ENCODE measurements around the gene SLC35B2.
"Not testable (repeated sequence)": the region's sequence is repeated elsewhere in the genome, so short reads cannot be mapped to it uniquely, and the experiment has no call there.

- TF ChIP-seq EGR1 (IDR thresholded peaks at IDR 0.05; ENCODE audit: low read depth in 2 of 2); ZBTB33 (IDR thresholded peaks at IDR 0.05); CTCF (IDR thresholded peaks at IDR 0.05; ENCODE audit: low read depth, low read length, missing input control); YY1 (IDR thresholded peaks at IDR 0.05); JUND (IDR thresholded peaks at IDR 0.05); MAX (IDR thresholded peaks at IDR 0.05); ATF3 (IDR thresholded peaks at IDR 0.05); FOXA2 (IDR thresholded peaks at IDR 0.05); GABPA (IDR thresholded peaks at IDR 0.05 in 1 of 2, conservative IDR thresholded peaks at IDR 0.05 in 1 of 2); REST (IDR thresholded peaks at IDR 0.05); TAF1 (conservative IDR thresholded peaks at IDR 0.05); RAD21 (IDR thresholded peaks at IDR 0.05); FOXA1 (IDR thresholded peaks at IDR 0.05); SP1 (IDR thresholded peaks at IDR 0.05): not testable (repeated sequence)
Observed at GRCh38 chr6:44231426-44231825, 25.9 kb downstream of the SLC35B2 start.
